IMR-90 (cell line): Measurements from ENCODE around the gene SORL1. TPM values are rescaled to one million over a fixed set of nuclear protein-coding genes. Genes with fewer than 3 reads are reported as not detected.

Experiments used
- ATAC-seq: fragments of 200-7000 bp; cut with Tn5 transposase; 2 replicates; pipeline ENCODE4 v1.9.1; 2020; ENCODE audit warnings: low read depth, mild to moderate bottlenecking, moderate library complexity
- BruUV-seq: library from RNA; stranded (reverse); fragments of 400-500 nt; replicated peaks from 2 replicates; lab custom pipeline; 2021; lab: Mats Ljungman, UMichigan
- CTCF ChIA-PET: fragments of 300-600 bp; formaldehyde crosslinking; extraction: SDS; loops from one replicate; lab custom pipeline; 2021; ENCODE audit warnings: antibody characterized with exemption; lab: Yijun Ruan, JAX
- POLR2A ChIA-PET: fragments of 300-600 bp; sonication (Branson Sonifier 250); formaldehyde crosslinking; loops from one replicate; lab custom pipeline; 2022; ENCODE audit warnings: antibody characterized with exemption; ENCODE audit not compliant: unreplicated experiment; lab: Charles Lee
- DNase-seq: peaks from one replicate; pipeline ENCODE4 v3.0.0; 2013
- H2AFZ ChIP-seq: replicated peaks from 2 replicates; pipeline ENCODE3; 2013; ENCODE audit warnings: low read length, mild to moderate bottlenecking; ENCODE audit not compliant: poor library complexity
- H2AK5ac ChIP-seq: 2 replicates; pipeline ENCODE4 v1.6.1; 2013; ENCODE audit warnings: low read depth, low read length, inconsistent platforms
- H2AK9ac ChIP-seq: replicated peaks from 2 replicates; pipeline ENCODE3; 2013; ENCODE audit warnings: mild to moderate bottlenecking, low read depth, low read length, moderate library complexity; ENCODE audit not compliant: poor library complexity
- H2BK120ac ChIP-seq: 2 replicates; pipeline ENCODE4 v1.6.1; 2013; ENCODE audit warnings: low read depth, low read length, inconsistent platforms
- H2BK15ac ChIP-seq: 3 replicates; pipeline ENCODE4 v1.6.1; 2013; ENCODE audit warnings: low read depth, low read length, inconsistent platforms
- H2BK20ac ChIP-seq: 2 replicates; pipeline ENCODE4 v1.6.1; 2013; ENCODE audit warnings: low read depth, mild to moderate bottlenecking, inconsistent platforms, low read length, moderate library complexity
- H2BK5ac ChIP-seq: 2 replicates; pipeline ENCODE4 v1.6.1; 2013; ENCODE audit warnings: mild to moderate bottlenecking, low read depth, low read length, inconsistent platforms; ENCODE audit not compliant: poor library complexity, severe bottlenecking
- H3K14ac ChIP-seq: replicated peaks from 2 replicates; pipeline ENCODE4 v1.6.1; 2013; ENCODE audit warnings: low read depth, low read length, inconsistent platforms
- H3K18ac ChIP-seq: 2 replicates; pipeline ENCODE4 v1.6.1; 2013; ENCODE audit warnings: low read depth, low read length, control low read depth
- H3K23ac ChIP-seq: 2 replicates; pipeline ENCODE4 v1.6.1; 2013; ENCODE audit warnings: low read depth, low read length, inconsistent platforms
- H3K27ac ChIP-seq: 2 replicates; pipeline ENCODE4 v1.5.1; 2013; ENCODE audit warnings: mild to moderate bottlenecking, control low read depth, low read length; ENCODE audit not compliant: insufficient read depth
- H3K27me3 ChIP-seq: 2 replicates; pipeline ENCODE4 v1.6.1; 2013; ENCODE audit warnings: low read length; ENCODE audit not compliant: control insufficient read depth, insufficient read depth
- H3K36me3 ChIP-seq: 2 replicates; pipeline ENCODE4 v1.6.1; 2013; ENCODE audit warnings: low read length, mixed read lengths; ENCODE audit not compliant: control insufficient read depth, insufficient read depth
- H3K4ac ChIP-seq: 2 replicates; pipeline ENCODE4 v1.6.1; 2013; ENCODE audit warnings: low read depth, low read length, inconsistent platforms
- H3K4me1 ChIP-seq: 2 replicates; pipeline ENCODE4 v1.6.1; 2013; ENCODE audit warnings: low read length, mixed read lengths; ENCODE audit not compliant: control insufficient read depth, insufficient read depth
- H3K4me2 ChIP-seq: 2 replicates; pipeline ENCODE4 v1.6.1; 2013; ENCODE audit warnings: low read depth, mild to moderate bottlenecking, control low read depth, low read length, moderate library complexity
- H3K4me3 ChIP-seq: 2 replicates; pipeline ENCODE4 v1.5.1; 2013; ENCODE audit warnings: low read depth, mild to moderate bottlenecking, control low read depth, low read length, moderate library complexity; ENCODE audit not compliant: insufficient read depth
- H3K56ac ChIP-seq: 2 replicates; pipeline ENCODE4 v1.6.1; 2013; ENCODE audit warnings: low read length, inconsistent platforms; ENCODE audit not compliant: insufficient read depth; ENCODE audit errors: extremely low read depth
- H3K79me1 ChIP-seq, 2 experiments: 2 replicates each; pipeline ENCODE4 v1.6.1; 2013; ENCODE audit warnings: low read length in 2 of 2, inconsistent platforms in 1 of 2, low read depth in 1 of 2
- H3K9ac ChIP-seq: 2 replicates; pipeline ENCODE4 v1.6.1; 2013; ENCODE audit warnings: low read depth, low read length, control low read depth
- H3K9me1 ChIP-seq: 2 replicates; pipeline ENCODE4 v1.6.1; 2013; ENCODE audit warnings: low read length, inconsistent platforms; ENCODE audit not compliant: insufficient read depth
- H3K9me3 ChIP-seq: 2 replicates; pipeline ENCODE4 v1.6.1; 2013; ENCODE audit warnings: low read length; ENCODE audit not compliant: control insufficient read depth, insufficient read depth
- H4K20me1 ChIP-seq: 2 replicates; pipeline ENCODE4 v1.6.1; 2013; ENCODE audit warnings: low read length, inconsistent platforms; ENCODE audit not compliant: insufficient read depth
- H4K5ac ChIP-seq: 2 replicates; pipeline ENCODE4 v1.6.1; 2013; ENCODE audit warnings: mild to moderate bottlenecking, low read depth, low read length, control low read depth
- H4K8ac ChIP-seq, 2 experiments: 2 replicates each; pipeline ENCODE4 v1.6.1; 2013; ENCODE audit warnings: low read depth in 2 of 2, low read length in 2 of 2, control low read depth in 1 of 2, inconsistent platforms in 1 of 2
- H4K91ac ChIP-seq: 2 replicates; pipeline ENCODE4 v1.6.1; 2013; ENCODE audit warnings: low read depth, low read length, inconsistent platforms; ENCODE audit not compliant: insufficient read depth
- CEBPB ChIP-seq: IDR thresholded peaks from 2 replicates; pipeline ENCODE4 v1.6.1; 2012; ENCODE audit warnings: low read depth, low read length, improper control_type of control experiment
- MAZ ChIP-seq: IDR thresholded peaks from 2 replicates; pipeline ENCODE4 v1.6.1; 2012; ENCODE audit warnings: low read depth, mild to moderate bottlenecking, low read length, improper control_type of control experiment, moderate library complexity, borderline replicate concordance
- MXI1 ChIP-seq: IDR thresholded peaks from 2 replicates; pipeline ENCODE4 v1.6.1; 2012; ENCODE audit warnings: low read depth, mild to moderate bottlenecking, low read length, moderate library complexity, borderline replicate concordance
- NFE2L2 ChIP-seq: fragments of 150-350 bp; IDR thresholded peaks from 2 replicates; pipeline ENCODE4 v1.6.1; 2016; ENCODE audit warnings: low read depth, mild to moderate bottlenecking, low read length
- RAD21 ChIP-seq: IDR thresholded peaks from 2 replicates; pipeline ENCODE4 v1.6.1; 2012; ENCODE audit warnings: low read length, improper control_type of control experiment
- RCOR1 ChIP-seq: IDR thresholded peaks from 2 replicates; pipeline ENCODE4 v1.6.1; 2012; ENCODE audit warnings: mild to moderate bottlenecking, low read length, improper control_type of control experiment; ENCODE audit not compliant: insufficient replicate concordance
- SMC3 ChIP-seq: fragments of 150-350 bp; IDR thresholded peaks from 2 replicates; pipeline ENCODE4 v1.6.1; 2016; ENCODE audit warnings: low read depth, mild to moderate bottlenecking, antibody characterized with exemption, low read length, moderate library complexity
- WGBS, 2 experiments: methylation state at CpG; one replicate each; pipeline versions ENCODE4 v1.1.5 to v1.1.7; 2013; ENCODE audit warnings: missing lambda C conversion rate in 2 of 2; ENCODE audit not compliant: insufficient read length in 1 of 2; ENCODE audit errors: extremely low coverage in 2 of 2; 5-methylcytosine and 5-hydroxymethylcytosine counted together
- dilution Hi-C: fragments of 300-500 bp; cut with HindIII; formaldehyde crosslinking; loops from one replicate; pipeline ENCODE4 v1.14.3; 2018; ENCODE audit warnings: low sequenced_read_pairs; ENCODE audit not compliant: unreplicated experiment
- in situ Hi-C: fragments of 300-500 bp; cut with MboI; formaldehyde crosslinking; loops from 3 replicates; pipeline ENCODE4 v1.14.3; 2019; ENCODE audit warnings: low sequenced_read_pairs, inconsistent platforms, mixed read lengths
- intact Hi-C: fragments of 100-400 bp; cut with micrococcal nuclease; formaldehyde crosslinking; loops from 2 replicates; pipeline ENCODE4 v1.10.0; 2022
- polyA plus RNA-seq, 3 experiments: library from polyadenylated mRNA; depleted of rRNA; stranded (reverse); fragments of >200 nt; gene quantifications; 2 replicates each; pipeline ENCODE4 v1.2.3, GENCODE V29; 2012; ENCODE audit warnings: low replicate concordance in 1 of 3
- total RNA-seq: library from RNA; depleted of rRNA; stranded (reverse); fragments of >200 nt; gene quantifications from 2 replicates; pipeline ENCODE4 v1.2.3, GENCODE V29; 2012
- TF ChIP-seq, protein P1 (sequence below): conservative IDR thresholded peaks from 2 replicates; pipeline ENCODE4 v1.5.1; 2012; ENCODE audit warnings: mild to moderate bottlenecking, low read depth, low read length, improper control_type of control experiment
- TF ChIP-seq, protein P2 (sequence below): fragments of 150-350 bp; IDR thresholded peaks from 2 replicates; pipeline ENCODE4 v1.6.1; 2017; ENCODE audit warnings: mild to moderate bottlenecking, antibody characterized with exemption, low read length, low read depth

Gene SORL1
- total and polyA plus RNA-seq, 2 of the 4 experiments (the other 2 are of a cell fraction) = 1.0 to 2.0 TPM

DNA sequence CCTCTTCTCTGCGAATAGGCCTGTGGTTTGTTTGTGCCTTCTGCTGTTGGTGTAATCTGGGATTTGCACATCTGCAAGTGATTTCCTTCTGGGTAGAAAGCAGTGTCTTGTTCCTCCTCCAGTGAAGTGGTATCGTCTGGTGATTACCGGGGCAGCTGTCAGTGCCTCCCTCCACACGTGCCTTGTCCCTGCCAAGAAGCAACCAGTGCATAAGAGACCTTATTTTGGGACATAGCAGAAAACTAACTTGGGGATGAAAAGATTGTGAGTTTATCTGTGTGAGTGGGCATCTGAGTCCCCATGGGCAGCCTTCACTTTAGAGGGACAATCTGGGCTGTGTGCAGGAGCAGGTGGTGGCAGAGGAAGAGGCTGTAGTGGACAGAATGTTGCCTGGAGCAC is 72.1 kb downstream of the SORL1 start:
- no TSS peak for BruUV-seq
- no peak overlapping the region for H3K9ac ChIP-seq
- H4K20me1 ChIP-seq = no peaks in the 10 kb centered on the region
- H3K18ac ChIP-seq = no peak overlapping the region
- POLR2A ChIA-PET = no interaction called here
- peaks cover 3% of the 10 kb centered on the region; the same call in 1 of the 2 replicates for H3K9me3 ChIP-seq
- WGBS, 2 experiments = 67% methylated on average over 1 of the region's 4 CpGs; no CpG with 5 or more reads in 1 of the 2 experiments
- in situ Hi-C loops (no loop called here), dilution Hi-C loops (no loop called here), intact Hi-C loops (no loop called here)
- no peak overlapping the region for H3K4me2 ChIP-seq
- H3K9me1 ChIP-seq = 0 out of 2 replicates have a peak, but pooled peaks cover 4% of the 10 kb centered on the region
- no peak overlapping the region for H2AK5ac ChIP-seq
- CTCF ChIA-PET = no interaction called here
- H3K79me1 ChIP-seq = no peaks in the 10 kb centered on the region
- H4K5ac ChIP-seq = no peak overlapping the region
- no peak overlapping the region for H4K8ac ChIP-seq
- H3K14ac ChIP-seq = no peak overlapping the region
- no peaks in the 10 kb centered on the region for H3K27me3 ChIP-seq
- no peak overlapping the region for H4K91ac ChIP-seq
- no peak overlapping the region for H3K23ac ChIP-seq
- no peak overlapping the region for H3K4me3 ChIP-seq
- no peak overlapping the region for H2BK20ac ChIP-seq
- ATAC-seq (no peak), DNase-seq (no peak)
- no peak overlapping the region for H2BK15ac ChIP-seq
- no peak overlapping the region for H3K27ac ChIP-seq
- no peak overlapping the region for H2AK9ac ChIP-seq
- H3K4ac ChIP-seq = no peak overlapping the region
- H3K36me3 ChIP-seq = no peaks in the 10 kb centered on the region
- H2BK5ac ChIP-seq = no peak overlapping the region
- TF ChIP-seq SMC3 = no peak
- TF ChIP-seq NFE2L2 = no peak
- TF ChIP-seq RCOR1 = no peak
- no peak for TF ChIP-seq CEBPB
- no peak for TF ChIP-seq RAD21
- no peak for TF ChIP-seq MAZ
- TF ChIP-seq, protein P1, sequence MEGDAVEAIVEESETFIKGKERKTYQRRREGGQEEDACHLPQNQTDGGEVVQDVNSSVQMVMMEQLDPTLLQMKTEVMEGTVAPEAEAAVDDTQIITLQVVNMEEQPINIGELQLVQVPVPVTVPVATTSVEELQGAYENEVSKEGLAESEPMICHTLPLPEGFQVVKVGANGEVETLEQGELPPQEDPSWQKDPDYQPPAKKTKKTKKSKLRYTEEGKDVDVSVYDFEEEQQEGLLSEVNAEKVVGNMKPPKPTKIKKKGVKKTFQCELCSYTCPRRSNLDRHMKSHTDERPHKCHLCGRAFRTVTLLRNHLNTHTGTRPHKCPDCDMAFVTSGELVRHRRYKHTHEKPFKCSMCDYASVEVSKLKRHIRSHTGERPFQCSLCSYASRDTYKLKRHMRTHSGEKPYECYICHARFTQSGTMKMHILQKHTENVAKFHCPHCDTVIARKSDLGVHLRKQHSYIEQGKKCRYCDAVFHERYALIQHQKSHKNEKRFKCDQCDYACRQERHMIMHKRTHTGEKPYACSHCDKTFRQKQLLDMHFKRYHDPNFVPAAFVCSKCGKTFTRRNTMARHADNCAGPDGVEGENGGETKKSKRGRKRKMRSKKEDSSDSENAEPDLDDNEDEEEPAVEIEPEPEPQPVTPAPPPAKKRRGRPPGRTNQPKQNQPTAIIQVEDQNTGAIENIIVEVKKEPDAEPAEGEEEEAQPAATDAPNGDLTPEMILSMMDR = no peak
- TF ChIP-seq MXI1 = no peak
- TF ChIP-seq, protein P2, sequence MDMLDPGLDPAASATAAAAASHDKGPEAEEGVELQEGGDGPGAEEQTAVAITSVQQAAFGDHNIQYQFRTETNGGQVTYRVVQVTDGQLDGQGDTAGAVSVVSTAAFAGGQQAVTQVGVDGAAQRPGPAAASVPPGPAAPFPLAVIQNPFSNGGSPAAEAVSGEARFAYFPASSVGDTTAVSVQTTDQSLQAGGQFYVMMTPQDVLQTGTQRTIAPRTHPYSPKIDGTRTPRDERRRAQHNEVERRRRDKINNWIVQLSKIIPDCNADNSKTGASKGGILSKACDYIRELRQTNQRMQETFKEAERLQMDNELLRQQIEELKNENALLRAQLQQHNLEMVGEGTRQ = no peak
- no peak overlapping the region for H2BK120ac ChIP-seq
- H3K4me1 ChIP-seq = peaks cover 3% of the 10 kb centered on the region
- no peak overlapping the region for H2AFZ ChIP-seq
- no peak overlapping the region for H3K56ac ChIP-seq
